NCI-H2196 (cell line): Measurements from ENCODE around the gene IRGQ.

Experiments used
- DNase-seq: peaks from one replicate; lab custom pipeline; 2025; ENCODE audit not compliant: unreplicated experiment; lab: John Stamatoyannopoulos, UW

IRGQ gene

DNA sequence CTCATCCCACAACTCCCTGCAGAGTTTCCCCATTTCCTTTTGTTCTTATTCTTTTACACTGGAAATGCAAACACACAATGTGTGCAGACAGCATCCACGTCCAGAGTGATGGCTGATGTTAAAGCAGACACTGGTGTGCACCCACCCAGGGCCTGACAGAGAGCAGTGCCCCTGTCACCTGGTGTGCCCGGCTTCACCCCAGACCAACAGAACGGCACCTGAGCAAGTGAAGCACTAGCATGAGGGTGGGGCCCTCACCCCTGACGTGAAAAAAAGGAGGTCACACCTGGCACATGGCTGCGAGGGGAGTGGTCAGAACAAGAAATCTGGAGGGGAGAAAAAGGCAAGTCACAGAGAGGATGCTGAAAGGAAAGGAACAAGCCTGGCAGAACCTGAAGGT, 50.7 kb downstream of the IRGQ start:
- DNase-seq = no peak

DNA sequence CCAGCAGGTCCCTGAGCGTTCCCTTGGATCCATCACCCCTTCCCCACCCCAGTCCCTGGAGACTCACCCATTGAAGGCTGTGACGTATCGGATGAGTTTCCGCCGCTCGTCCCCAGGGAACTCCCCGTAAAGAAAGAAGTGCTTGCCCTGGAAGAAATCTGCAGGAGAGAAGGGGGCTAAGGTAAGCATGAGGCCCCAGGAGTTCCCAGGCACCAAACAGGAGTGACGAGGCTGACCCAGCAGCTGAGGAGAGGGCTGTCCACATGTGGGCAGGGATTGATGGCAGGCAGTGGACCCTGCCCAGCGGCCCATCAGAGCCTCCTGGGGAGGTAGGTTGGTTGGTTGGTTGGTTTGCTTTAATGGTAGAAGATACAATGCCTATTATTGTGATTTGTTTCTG, 51.9 kb downstream of the IRGQ start:
- no peak for DNase-seq

DNA sequence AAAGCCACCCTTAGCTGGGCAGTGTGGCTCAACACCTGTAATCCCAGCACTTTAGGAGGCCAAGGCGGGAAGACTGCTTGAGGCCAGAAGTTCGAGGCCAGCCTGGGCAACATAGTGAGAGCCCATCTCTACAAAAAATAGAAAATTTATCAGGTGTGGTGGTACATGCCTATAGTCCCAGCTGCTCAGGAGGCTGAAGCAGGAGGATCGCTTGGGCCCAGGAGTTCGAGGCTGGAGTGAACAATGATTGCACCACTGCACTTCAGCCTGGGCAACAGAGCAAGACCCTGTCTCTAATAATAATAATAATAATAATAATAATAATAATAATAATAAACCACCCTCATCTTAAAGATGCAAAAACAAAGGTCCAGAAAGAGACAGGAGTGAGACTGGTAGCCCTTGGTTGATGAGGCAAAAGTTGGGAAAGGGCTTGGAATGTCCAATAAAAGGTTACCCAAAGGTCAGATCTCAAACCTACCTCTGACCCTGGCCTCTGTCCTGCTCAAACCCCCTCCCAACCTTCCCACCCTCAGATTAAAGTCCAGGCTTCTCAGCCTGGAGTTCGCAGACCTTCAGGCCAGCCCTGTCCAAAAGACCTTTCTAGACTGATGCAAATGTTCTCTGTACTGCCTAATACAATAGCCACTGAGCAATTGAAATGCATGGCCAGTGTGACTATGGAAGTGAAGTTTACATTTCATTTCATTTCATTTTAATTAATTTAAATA, 53.8 kb downstream of the IRGQ start:
- no peak for DNase-seq

DNA sequence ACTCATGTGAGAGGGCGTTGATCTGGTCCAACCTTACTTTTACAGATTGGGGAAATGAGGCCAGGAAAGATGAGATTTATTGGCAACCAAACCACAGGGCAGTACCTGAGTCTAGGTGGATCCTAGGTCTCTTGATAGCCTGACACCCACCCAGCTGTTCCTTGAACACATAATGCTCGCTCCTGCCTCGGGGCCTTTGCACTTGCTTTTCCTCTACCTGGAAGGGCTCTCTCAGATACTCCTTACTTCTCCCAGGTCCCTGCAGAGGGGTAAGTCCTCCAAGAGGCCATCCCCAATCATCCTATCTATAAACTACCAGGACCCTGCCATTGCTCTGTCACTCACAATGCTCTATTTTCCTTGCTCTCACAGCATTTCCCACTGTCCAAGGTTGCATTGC, 55.6 kb downstream of the IRGQ start:
- no peak for DNase-seq

DNA sequence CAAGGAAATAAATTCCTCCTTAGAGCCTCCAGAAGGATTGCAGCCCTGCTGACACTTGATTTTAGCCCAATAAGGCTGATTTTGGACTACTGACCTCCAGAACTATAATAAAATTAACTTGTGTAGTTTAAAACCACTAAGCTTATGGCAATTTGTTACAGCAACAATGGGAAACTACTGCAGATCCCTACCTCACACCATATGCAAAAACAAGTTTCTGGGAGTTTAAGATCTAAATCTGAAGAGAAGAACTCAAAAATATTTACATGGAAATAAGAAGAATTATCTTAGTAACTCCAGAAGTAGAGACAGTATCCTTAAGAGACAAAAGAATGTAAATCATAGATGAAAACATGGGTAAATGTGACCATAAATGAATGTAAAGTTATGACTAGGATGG, 57.0 kb downstream of the IRGQ start:
- DNase-seq = no peak

DNA sequence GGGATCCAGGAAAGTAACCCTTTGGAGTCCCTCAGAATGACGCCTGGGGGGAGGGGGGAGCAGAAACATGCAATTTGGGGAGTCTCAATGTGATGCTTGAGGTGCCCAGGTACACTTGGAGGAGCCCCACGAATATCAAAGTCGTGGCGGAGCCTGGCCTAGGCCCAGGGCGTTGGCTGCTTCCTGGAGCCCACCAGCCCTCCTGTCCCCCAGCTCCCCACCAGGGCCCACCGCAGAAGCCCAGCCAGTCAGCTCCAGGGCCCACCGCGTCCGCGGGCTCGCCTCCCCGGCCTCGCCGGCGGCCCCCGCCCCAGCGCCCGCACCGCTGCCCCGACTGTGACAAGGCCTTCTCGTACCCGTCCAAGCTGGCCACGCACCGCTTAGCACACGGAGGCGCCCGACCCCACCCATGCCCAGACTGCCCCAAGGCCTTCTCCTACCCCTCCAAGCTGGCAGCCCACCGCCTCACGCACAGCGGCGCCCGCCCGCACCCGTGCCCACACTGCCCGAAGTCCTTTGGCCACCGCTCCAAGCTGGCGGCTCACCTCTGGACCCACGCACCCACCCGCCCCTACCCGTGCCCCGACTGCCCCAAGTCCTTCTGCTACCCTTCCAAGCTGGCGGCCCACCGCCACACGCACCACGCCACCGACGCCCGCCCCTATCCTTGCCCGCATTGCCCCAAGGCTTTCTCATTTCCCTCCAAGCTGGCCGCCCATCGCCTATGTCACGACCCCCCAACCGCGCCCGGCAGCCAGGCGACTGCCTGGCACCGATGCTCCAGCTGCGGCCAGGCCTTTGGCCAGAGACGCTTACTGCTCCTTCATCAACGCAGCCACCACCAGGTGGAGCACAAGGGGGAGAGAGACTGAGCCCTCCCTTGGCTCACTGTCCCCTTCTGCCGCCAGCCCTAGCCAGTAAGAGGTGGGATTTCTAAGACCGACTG, 60.8 kb downstream of the IRGQ start:
- peak; percentile 41 for DNase-seq
